Chondrocyte (in vitro differentiated cells): ENCODE data around the gene KCNJ8. TPM values are rescaled to one million over a fixed set of nuclear protein-coding genes. Genes with fewer than 3 reads are reported as not detected.

Source experiments
- DNase-seq: peaks from one replicate; pipeline ENCODE4 v3.0.0; 2021; ENCODE audit warnings: mixed read lengths, low spot score
- H3K27ac Mint-ChIP-seq: one replicate; pipeline ENCODE4 v1.8.0; 2021; ENCODE audit warnings: mild to moderate bottlenecking, moderate library complexity, mixed read lengths; ENCODE audit not compliant: unreplicated experiment
- H3K27me3 Mint-ChIP-seq: 2 replicates; pipeline ENCODE4 v1.8.0; 2021; ENCODE audit warnings: low read depth, mixed read lengths
- H3K36me3 Mint-ChIP-seq: 2 replicates; pipeline ENCODE4 v1.8.0; 2021; ENCODE audit warnings: low read depth, mixed read lengths
- H3K4me1 Mint-ChIP-seq: 2 replicates; pipeline ENCODE4 v1.8.0; 2021; ENCODE audit warnings: low read depth, mild to moderate bottlenecking, mixed read lengths
- H3K4me3 Mint-ChIP-seq: one replicate; pipeline ENCODE4 v1.8.0; 2021; ENCODE audit warnings: mild to moderate bottlenecking, moderate library complexity, mixed read lengths; ENCODE audit not compliant: unreplicated experiment
- H3K9me3 Mint-ChIP-seq: 2 replicates; pipeline ENCODE4 v1.8.0; 2021; ENCODE audit warnings: low read depth, mixed read lengths
- total RNA-seq: library from RNA; stranded (reverse); gene quantifications from 3 replicates; pipeline ENCODE4 v1.2.1, GENCODE V29; 2021
- TF ChIP-seq, protein P1 (sequence below): fragments of 200-600 bp; sonication (generic); IDR thresholded peaks from 2 replicates; pipeline ENCODE4 v1.5.0; 2021; ENCODE audit warnings: antibody characterized with exemption, mild to moderate bottlenecking, moderate library complexity

KCNJ8 gene
- total RNA-seq, 1 donor from 2014 or later, result 1.1 TPM

DNA sequence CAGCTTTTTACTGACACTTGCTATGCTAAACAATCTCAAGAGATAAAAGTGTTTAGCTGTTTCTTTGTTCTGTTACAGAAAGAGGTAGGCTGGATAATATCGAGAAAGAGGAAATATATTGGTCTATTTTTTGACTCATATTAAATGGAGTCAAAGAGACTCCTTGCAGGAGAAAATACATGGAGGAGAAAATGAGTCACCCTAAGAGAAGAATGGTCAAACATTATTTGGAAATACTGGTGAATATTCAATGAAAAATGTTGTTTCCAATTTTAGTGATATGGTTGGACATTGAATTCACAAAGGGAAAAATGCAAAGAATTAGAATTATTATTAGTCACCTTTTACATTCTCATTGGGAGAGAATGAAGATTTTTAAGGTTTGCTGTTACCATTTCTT is 3.2 kb downstream of the KCNJ8 start:
- DNase-seq, result no peak
- TF ChIP-seq, protein P1, sequence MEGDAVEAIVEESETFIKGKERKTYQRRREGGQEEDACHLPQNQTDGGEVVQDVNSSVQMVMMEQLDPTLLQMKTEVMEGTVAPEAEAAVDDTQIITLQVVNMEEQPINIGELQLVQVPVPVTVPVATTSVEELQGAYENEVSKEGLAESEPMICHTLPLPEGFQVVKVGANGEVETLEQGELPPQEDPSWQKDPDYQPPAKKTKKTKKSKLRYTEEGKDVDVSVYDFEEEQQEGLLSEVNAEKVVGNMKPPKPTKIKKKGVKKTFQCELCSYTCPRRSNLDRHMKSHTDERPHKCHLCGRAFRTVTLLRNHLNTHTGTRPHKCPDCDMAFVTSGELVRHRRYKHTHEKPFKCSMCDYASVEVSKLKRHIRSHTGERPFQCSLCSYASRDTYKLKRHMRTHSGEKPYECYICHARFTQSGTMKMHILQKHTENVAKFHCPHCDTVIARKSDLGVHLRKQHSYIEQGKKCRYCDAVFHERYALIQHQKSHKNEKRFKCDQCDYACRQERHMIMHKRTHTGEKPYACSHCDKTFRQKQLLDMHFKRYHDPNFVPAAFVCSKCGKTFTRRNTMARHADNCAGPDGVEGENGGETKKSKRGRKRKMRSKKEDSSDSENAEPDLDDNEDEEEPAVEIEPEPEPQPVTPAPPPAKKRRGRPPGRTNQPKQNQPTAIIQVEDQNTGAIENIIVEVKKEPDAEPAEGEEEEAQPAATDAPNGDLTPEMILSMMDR, result no peak
- Mint-ChIP-seq H3K27me3 (peaks cover 14% of the 10 kb centered on the region), H3K4me1 (peaks cover 9% of the 10 kb centered on the region), H3K27ac (no peak overlapping the region), H3K36me3 (no peaks in the 10 kb centered on the region), H3K9me3 (no peaks in the 10 kb centered on the region), H3K4me3 (no peak overlapping the region)

DNA sequence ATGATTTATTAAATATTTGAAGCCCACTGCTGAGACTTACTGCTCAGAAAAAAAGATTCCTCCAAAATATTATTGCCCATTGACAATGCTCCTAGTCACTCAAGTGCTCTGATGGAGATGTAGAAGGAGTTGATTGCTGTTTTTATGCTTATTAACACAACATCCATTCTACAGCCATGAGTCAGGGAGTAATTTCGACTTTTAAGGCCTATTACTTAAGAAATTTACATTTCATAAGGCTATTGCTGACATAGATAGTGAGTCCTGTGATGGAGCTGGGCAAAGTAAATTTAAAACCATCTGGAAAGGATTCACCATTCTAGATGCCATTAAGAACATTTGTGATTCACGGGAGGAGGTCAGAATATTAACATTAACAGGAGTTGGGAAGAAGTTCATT is 5.2 kb downstream of the KCNJ8 start:
- Mint-ChIP-seq H3K27me3 (peaks cover 11% of the 10 kb centered on the region), H3K36me3 (no peaks in the 10 kb centered on the region), H3K9me3 (no peaks in the 10 kb centered on the region), H3K27ac (no peak overlapping the region), H3K4me3 (no peak overlapping the region), H3K4me1 (peaks cover 6% of the 10 kb centered on the region)
- TF ChIP-seq, protein P1, result no peak
- no peak for DNase-seq

DNA sequence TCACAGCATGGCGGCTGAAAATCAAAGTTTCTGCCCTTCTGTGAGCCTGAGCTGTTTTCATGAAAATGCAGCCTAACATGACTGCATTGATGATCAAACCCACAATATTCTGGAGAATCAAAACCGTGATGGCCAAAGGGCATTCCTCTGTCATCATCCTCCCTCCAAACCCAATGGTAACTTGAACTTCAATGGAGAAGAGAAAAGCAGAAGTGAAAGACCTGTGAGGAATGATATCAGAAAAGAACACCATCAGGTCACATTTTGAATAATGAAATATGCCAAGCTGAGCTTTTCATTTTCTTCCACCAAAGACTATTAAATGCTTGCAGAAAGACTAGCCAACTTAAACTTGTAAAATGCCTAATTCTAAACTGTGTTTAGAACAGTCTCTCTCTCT is 8.1 kb downstream of the KCNJ8 start:
- Mint-ChIP-seq H3K27me3 (peaks cover 3% of the 10 kb centered on the region), H3K9me3 (no peaks in the 10 kb centered on the region), H3K27ac (no peak overlapping the region), H3K4me1 (peaks cover 3% of the 10 kb centered on the region), H3K36me3 (no peaks in the 10 kb centered on the region), H3K4me3 (no peak overlapping the region)
- DNase-seq, result no peak
- TF ChIP-seq, protein P1, result no peak

DNA sequence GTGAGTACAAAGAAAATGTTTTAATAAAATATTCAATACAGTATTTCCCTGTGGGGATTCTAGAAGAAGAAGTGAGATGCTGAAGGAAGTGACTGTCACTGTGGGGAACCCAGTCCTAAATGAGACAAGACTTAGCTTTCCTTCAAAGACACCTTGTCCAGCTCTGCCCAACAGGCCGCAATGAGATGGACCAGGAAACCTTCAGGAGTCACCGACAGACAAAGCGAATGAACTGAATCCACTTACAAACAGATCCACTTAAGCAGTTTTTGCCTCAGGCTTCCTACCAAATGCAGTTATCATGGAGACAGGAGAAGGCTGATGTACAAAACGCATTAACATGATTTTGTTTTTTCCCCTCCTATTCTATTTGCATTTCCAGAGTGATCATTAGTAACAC is 9.6 kb downstream of the KCNJ8 start:
- TF ChIP-seq, protein P1, result no peak
- no peak overlapping the region for H3K4me3 Mint-ChIP-seq
- no peaks in the 10 kb centered on the region for H3K9me3 Mint-ChIP-seq
- no peaks in the 10 kb centered on the region for H3K4me1 Mint-ChIP-seq
- H3K27me3 Mint-ChIP-seq, result peaks cover 3% of the 10 kb centered on the region
- H3K36me3 Mint-ChIP-seq, result no peaks in the 10 kb centered on the region
- no peak overlapping the region for H3K27ac Mint-ChIP-seq
- DNase-seq, result no peak

DNA sequence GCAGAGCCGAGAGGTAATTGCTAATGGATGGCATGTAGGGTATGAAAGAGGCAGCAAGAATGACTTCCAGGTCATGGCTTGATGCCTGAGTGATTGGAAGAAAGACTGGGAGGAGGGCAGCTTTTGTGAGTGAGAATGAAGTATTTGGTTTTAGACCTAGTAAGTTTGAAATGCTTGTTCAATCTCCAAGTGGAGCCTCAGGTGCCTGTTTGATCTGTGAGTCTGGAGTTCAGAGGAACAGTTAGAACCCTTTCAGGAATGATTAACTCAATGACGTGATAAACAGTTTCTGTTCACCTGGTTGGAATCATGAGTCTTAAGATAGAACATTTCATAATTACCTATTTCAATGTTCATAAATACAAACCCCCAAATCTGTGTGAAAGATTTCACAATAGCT is 10.4 kb downstream of the KCNJ8 start:
- Mint-ChIP-seq H3K4me1 (no peaks in the 10 kb centered on the region), H3K4me3 (no peak overlapping the region), H3K36me3 (no peaks in the 10 kb centered on the region), H3K27ac (no peak overlapping the region), H3K9me3 (peaks cover 3% of the 10 kb centered on the region), H3K27me3 (peaks cover 3% of the 10 kb centered on the region)
- TF ChIP-seq, protein P1, result no peak
- DNase-seq, result no peak
